IPS-11a (cell line): ENCODE results near the gene TASP1.

Experiments used
- H3K4me3 ChIP-seq: one replicate; pipeline ENCODE4 v1.5.1; 2013; ENCODE audit warnings: low read depth, low read length, control low read depth

TASP1 gene

GRCh38 chr20:13355411-13355810 is 283.3 kb downstream of the TASP1 start:
- H3K4me3 ChIP-seq: no peak overlapping the region

GRCh38 chr20:13353261-13353945 is 285.3 kb downstream of the TASP1 start:
- H3K4me3 ChIP-seq: no peak overlapping the region

- no peak overlapping the region for H3K4me3 ChIP-seq
These were observed 289.5 kb downstream of the TASP1 start for GRCh38 chr20:13349235-13349604.

- no peak overlapping the region for H3K4me3 ChIP-seq
These were observed 290.2 kb downstream of the TASP1 start for GRCh38 chr20:13348311-13349234.

- H3K4me3 ChIP-seq: no peak overlapping the region
These were observed 294.1 kb downstream of the TASP1 start for GRCh38 chr20:13344671-13345070.

GRCh38 chr20:13342469-13343242 is 296.1 kb downstream of the TASP1 start:
- no peak overlapping the region for H3K4me3 ChIP-seq

- H3K4me3 ChIP-seq: no peak overlapping the region
These were observed 296.9 kb downstream of the TASP1 start for GRCh38 chr20:13341737-13342393.

GRCh38 chr20:13340088-13340487 is 298.6 kb downstream of the TASP1 start:
- no peak overlapping the region for H3K4me3 ChIP-seq
